ENCODE data around the gene G2E3. TPM values are rescaled to one million over a fixed set of nuclear protein-coding genes. Genes with fewer than 3 reads are reported as not detected.
"Not testable (repeated sequence)": the region's sequence is repeated elsewhere in the genome, so short reads cannot be mapped to it uniquely, and the experiment has no call there.

G2E3 gene
- total RNA-seq, 1 experiment from 2014 or later, result 27.8 TPM

GRCh38 chr14:30638926-30639325 is 80.0 kb downstream of the G2E3 start:
- Histone ChIP-seq H3K79me2 (ENCODE audit: low read length) (no peaks in the 10 kb centered on the region), H3K4me1 (ENCODE audit: insufficient read depth, low read length) (peaks cover 6% of the 10 kb centered on the region), H3K9me2 (replicated peaks; ENCODE audit: low read length) (no peaks in the 10 kb centered on the region), H3K9ac (ENCODE audit: low read length) (no peak overlapping the region), H4K20me1 (ENCODE audit: low read length) (no peaks in the 10 kb centered on the region), H3K9me3 (ENCODE audit: low read length) (no peaks in the 10 kb centered on the region), H3K4me3 (ENCODE audit: low read length) (no peak overlapping the region), H3K27ac (ENCODE audit: low read length) (no peak overlapping the region), H3K27me3 (ENCODE audit: low read length) (no peaks in the 10 kb centered on the region), H2AFZ (ENCODE audit: low read length) (no peak overlapping the region), H3K4me2 (ENCODE audit: low read length) (no peak overlapping the region), H3K36me3 (ENCODE audit: low read depth, low read length) (peaks cover 38% of the 10 kb centered on the region), H3F3A (ENCODE audit: low read length, unreplicated experiment) (no peaks in the 10 kb centered on the region)
- intact Hi-C loops (cut with micrococcal nuclease), result no loop called here
- ChIA-PET POLR2A (ENCODE audit: unreplicated experiment) (no interaction called here), CTCF (no interaction called here)
- ATAC-seq, result no peak
- DNase-seq, result no peak
- no TSS peak for BruUV-seq (replicated peaks)
- no peak for TF ChIP-seq EZH2 (IDR thresholded peaks at IDR 0.05; ENCODE audit: low read length, unreplicated experiment)
- TF ChIP-seq, protein P1, sequence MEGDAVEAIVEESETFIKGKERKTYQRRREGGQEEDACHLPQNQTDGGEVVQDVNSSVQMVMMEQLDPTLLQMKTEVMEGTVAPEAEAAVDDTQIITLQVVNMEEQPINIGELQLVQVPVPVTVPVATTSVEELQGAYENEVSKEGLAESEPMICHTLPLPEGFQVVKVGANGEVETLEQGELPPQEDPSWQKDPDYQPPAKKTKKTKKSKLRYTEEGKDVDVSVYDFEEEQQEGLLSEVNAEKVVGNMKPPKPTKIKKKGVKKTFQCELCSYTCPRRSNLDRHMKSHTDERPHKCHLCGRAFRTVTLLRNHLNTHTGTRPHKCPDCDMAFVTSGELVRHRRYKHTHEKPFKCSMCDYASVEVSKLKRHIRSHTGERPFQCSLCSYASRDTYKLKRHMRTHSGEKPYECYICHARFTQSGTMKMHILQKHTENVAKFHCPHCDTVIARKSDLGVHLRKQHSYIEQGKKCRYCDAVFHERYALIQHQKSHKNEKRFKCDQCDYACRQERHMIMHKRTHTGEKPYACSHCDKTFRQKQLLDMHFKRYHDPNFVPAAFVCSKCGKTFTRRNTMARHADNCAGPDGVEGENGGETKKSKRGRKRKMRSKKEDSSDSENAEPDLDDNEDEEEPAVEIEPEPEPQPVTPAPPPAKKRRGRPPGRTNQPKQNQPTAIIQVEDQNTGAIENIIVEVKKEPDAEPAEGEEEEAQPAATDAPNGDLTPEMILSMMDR (conservative IDR thresholded peaks at IDR 0.05; ENCODE audit: low read depth, low read length), result no peak
- TF ChIP-seq EZH2phosphoT487 (IDR thresholded peaks at IDR 0.05; ENCODE audit: borderline replicate concordance, low read length), result no peak

DNA sequence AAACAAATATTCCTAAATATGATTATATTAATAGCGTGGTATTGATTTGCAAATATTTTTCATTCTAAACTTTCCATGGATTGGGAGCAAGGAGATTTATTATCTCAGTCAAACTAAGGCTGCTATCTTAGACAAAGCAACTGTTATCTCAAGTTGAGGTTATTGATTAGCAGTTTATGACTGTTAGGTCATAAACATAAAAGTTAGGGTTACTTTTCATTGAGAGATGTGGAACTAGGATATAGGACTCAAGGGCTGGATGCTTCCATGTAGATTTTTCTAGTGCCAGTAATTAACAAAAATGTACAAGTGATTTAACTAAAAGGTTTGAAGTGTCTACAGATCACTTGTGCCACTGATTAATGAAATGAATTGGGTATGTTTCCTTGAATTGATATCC is 82.2 kb downstream of the G2E3 start:
- Histone ChIP-seq H3K36me3 (ENCODE audit: low read depth, low read length) (peaks cover 28% of the 10 kb centered on the region), H3K9me3 (ENCODE audit: low read length) (no peaks in the 10 kb centered on the region), H3K27me3 (ENCODE audit: low read length) (no peaks in the 10 kb centered on the region), H3K4me2 (ENCODE audit: low read length) (no peak overlapping the region), H4K20me1 (ENCODE audit: low read length) (no peaks in the 10 kb centered on the region), H3F3A (ENCODE audit: low read length, unreplicated experiment) (no peaks in the 10 kb centered on the region), H3K9me2 (replicated peaks; ENCODE audit: low read length) (no peaks in the 10 kb centered on the region), H3K79me2 (ENCODE audit: low read length) (0 out of 2 replicates have a peak, but pooled peaks cover 4% of the 10 kb centered on the region), H3K9ac (ENCODE audit: low read length) (no peak overlapping the region), H3K4me3 (ENCODE audit: low read length) (no peak overlapping the region), H2AFZ (ENCODE audit: low read length) (no peak overlapping the region), H3K27ac (ENCODE audit: low read length) (no peak overlapping the region), H3K4me1 (ENCODE audit: insufficient read depth, low read length) (no peaks in the 10 kb centered on the region)
- CTCF ChIA-PET, result no interaction called here
- POLR2A ChIA-PET (ENCODE audit: unreplicated experiment), result no interaction called here
- BruUV-seq (replicated peaks), result no TSS peak
- no peak for TF ChIP-seq EZH2 (IDR thresholded peaks at IDR 0.05; ENCODE audit: low read length, unreplicated experiment)
- TF ChIP-seq EZH2phosphoT487 (IDR thresholded peaks at IDR 0.05; ENCODE audit: borderline replicate concordance, low read length), result no peak
- TF ChIP-seq, protein P1 (conservative IDR thresholded peaks at IDR 0.05; ENCODE audit: low read depth, low read length), result no peak
- intact Hi-C loops (cut with micrococcal nuclease), result no loop called here
- no peak for DNase-seq
- ATAC-seq, result no peak

GRCh38 chr14:30644462-30644861 is 85.5 kb downstream of the G2E3 start:
- H3K79me2 ChIP-seq (ENCODE audit: low read length); CTCF ChIA-PET; POLR2A ChIA-PET (ENCODE audit: unreplicated experiment): not testable (repeated sequence)

More at GRCh38 chr14:30644462-30644861, 85.5 kb downstream of the G2E3 start:
- DNase-seq; H3K4me2 ChIP-seq (ENCODE audit: low read length); H3K4me1 ChIP-seq (ENCODE audit: insufficient read depth, low read length); H3F3A ChIP-seq (ENCODE audit: low read length, unreplicated experiment); H3K27ac ChIP-seq (ENCODE audit: low read length); H3K4me3 ChIP-seq (ENCODE audit: low read length); BruUV-seq (replicated peaks); H3K9ac ChIP-seq (ENCODE audit: low read length); H4K20me1 ChIP-seq (ENCODE audit: low read length); H3K27me3 ChIP-seq (ENCODE audit: low read length); H3K9me3 ChIP-seq (ENCODE audit: low read length); ATAC-seq; H2AFZ ChIP-seq (ENCODE audit: low read length); H3K9me2 ChIP-seq (replicated peaks; ENCODE audit: low read length); intact Hi-C loops (cut with micrococcal nuclease): not testable (repeated sequence)
- peaks cover 24% of the 10 kb centered on the region for H3K36me3 ChIP-seq (ENCODE audit: low read depth, low read length)
